Fibroblast of mammary gland (primary cell): Measurements from ENCODE around the gene CCDC30.
A peak's percentile ranks its signal among the peaks of the same experiment; 100 is the strongest.

Source experiments
- DNase-seq: peaks from one replicate; pipeline ENCODE4 v3.0.0-alpha.2; 2010; ENCODE audit warnings: low read depth
- H3K4me3 ChIP-seq: 2 replicates; pipeline ENCODE4 v1.5.1; 2011; ENCODE audit warnings: low read depth, mild to moderate bottlenecking, low read length, moderate library complexity; ENCODE audit not compliant: control insufficient read depth
- CTCF ChIP-seq: conservative IDR thresholded peaks from 2 replicates; pipeline ENCODE4 v1.5.1; 2011; ENCODE audit warnings: low read depth, low read length, inconsistent platforms; ENCODE audit not compliant: control insufficient read depth, insufficient read depth

The CCDC30 gene

GRCh38 chr1:42658877-42659337, 195.8 kb downstream of the CCDC30 start:
- H3K4me3 ChIP-seq: peak overlapping the region; percentile 98
- no peak for TF ChIP-seq CTCF
- peak; percentile 44 for DNase-seq

- no peak for DNase-seq
- H3K4me3 ChIP-seq: no peak overlapping the region
- TF ChIP-seq CTCF: no peak
Observed at GRCh38 chr1:42660907-42661500, 197.9 kb downstream of the CCDC30 start.

GRCh38 chr1:42669936-42670335, 206.8 kb downstream of the CCDC30 start:
- DNase-seq: no peak
- no peak for TF ChIP-seq CTCF

GRCh38 chr1:42670425-42670824, 207.3 kb downstream of the CCDC30 start:
- TF ChIP-seq CTCF: no peak
- H3K4me3 ChIP-seq: no peak overlapping the region
- DNase-seq: no peak

More at GRCh38 chr1:42669936-42670335, 206.8 kb downstream of the CCDC30 start:
- H3K4me3 ChIP-seq: no peak overlapping the region

GRCh38 chr1:42674214-42674613, 211.1 kb downstream of the CCDC30 start:
- peak; percentile 5 for DNase-seq
- no peak overlapping the region for H3K4me3 ChIP-seq
- TF ChIP-seq CTCF: no peak

GRCh38 chr1:42674682-42675081, 211.6 kb downstream of the CCDC30 start:
- no peak for DNase-seq
- no peak for TF ChIP-seq CTCF
- H3K4me3 ChIP-seq: no peak overlapping the region

GRCh38 chr1:42675467-42675866, 212.4 kb downstream of the CCDC30 start:
- no peak for TF ChIP-seq CTCF
- no peak overlapping the region for H3K4me3 ChIP-seq
- no peak for DNase-seq
